ENCODE results near the gene MND1. TPM values are rescaled to one million over a fixed set of nuclear protein-coding genes. Genes with fewer than 3 reads are reported as not detected.

Gene MND1
- total RNA-seq, 6 donors from 2014 or later, result 1.2 to 3.2 (median 1.3) TPM; not detected in 2

GRCh38 chr4:153402366-153402765, 57.9 kb downstream of the MND1 start:
- no peak overlapping the region for H3K4me3 ChIP-seq
- no peak for DNase-seq
- no peaks in the 10 kb centered on the region for H3K27me3 ChIP-seq
- H3K36me3 ChIP-seq, result no peaks in the 10 kb centered on the region
- H3K27ac ChIP-seq, result no peak overlapping the region
- TF ChIP-seq POLR2A (IDR thresholded peaks at IDR 0.05) (no peak), POLR2AphosphoS5 (IDR thresholded peaks at IDR 0.05) (no peak), EP300 (IDR thresholded peaks at IDR 0.05) (no peak), CTCF (IDR thresholded peaks at IDR 0.05) (no peak)
- no peak for ATAC-seq (ENCODE audit: low FRiP score in 2 of 2)
- WGBS, 2 donors, result 86 to 89% methylated on average over 2 of the region's 2 CpGs
- no peaks in the 10 kb centered on the region for H3K4me1 ChIP-seq
- no peaks in the 10 kb centered on the region for H3K9me3 ChIP-seq

DNA sequence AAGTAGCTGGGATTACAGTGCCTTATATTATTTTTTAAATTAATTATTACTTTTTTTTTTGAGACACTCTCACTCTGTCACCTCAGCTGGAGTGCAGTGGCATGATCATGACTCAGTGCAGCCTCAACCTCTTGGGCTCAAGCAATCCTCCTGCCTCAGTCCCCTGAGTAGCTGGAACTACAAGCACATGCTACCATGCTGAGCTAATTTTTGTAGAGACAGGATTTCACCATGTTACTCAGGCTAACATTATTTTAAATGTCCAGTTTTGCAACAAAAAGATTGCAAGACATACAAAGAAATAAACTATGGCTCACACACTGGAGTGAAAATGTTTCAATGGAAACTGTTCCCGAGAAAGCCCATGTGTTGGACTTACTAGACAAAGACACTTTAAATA, 59.2 kb downstream of the MND1 start:
- Histone ChIP-seq H3K4me3 (no peak overlapping the region), H3K36me3 (no peaks in the 10 kb centered on the region), H3K9me3 (no peaks in the 10 kb centered on the region), H3K27me3 (no peaks in the 10 kb centered on the region), H3K4me1 (no peaks in the 10 kb centered on the region), H3K27ac (no peak overlapping the region)
- no peak for TF ChIP-seq CTCF (IDR thresholded peaks at IDR 0.05)
- TF ChIP-seq EP300 (IDR thresholded peaks at IDR 0.05), result no peak
- no peak for TF ChIP-seq POLR2A (IDR thresholded peaks at IDR 0.05)
- no peak for TF ChIP-seq POLR2AphosphoS5 (IDR thresholded peaks at IDR 0.05)
- ATAC-seq (ENCODE audit: low FRiP score in 2 of 2) (no peak), DNase-seq (no peak)
- 91 to 97% methylated on average over 1 of the region's 1 CpG for WGBS, 2 donors

GRCh38 chr4:153407906-153408305, 63.4 kb downstream of the MND1 start:
- Histone ChIP-seq H3K27ac (no peak overlapping the region), H3K4me3 (no peak overlapping the region), H3K27me3 (no peaks in the 10 kb centered on the region), H3K4me1 (peaks cover 0 to 4% (median 0%) of the 10 kb centered on the region in 4 donors), H3K9me3 (no peaks in the 10 kb centered on the region), H3K36me3 (no peaks in the 10 kb centered on the region)
- no peak for TF ChIP-seq EP300 (IDR thresholded peaks at IDR 0.05)
- no peak for TF ChIP-seq POLR2A (IDR thresholded peaks at IDR 0.05)
- no peak for TF ChIP-seq POLR2AphosphoS5 (IDR thresholded peaks at IDR 0.05)
- no peak for TF ChIP-seq CTCF (IDR thresholded peaks at IDR 0.05)
- DNase-seq (no peak), ATAC-seq (ENCODE audit: low FRiP score in 2 of 2) (no peak)
- WGBS, 2 donors, result 100% methylated on average over 3 of the region's 3 CpGs

DNA sequence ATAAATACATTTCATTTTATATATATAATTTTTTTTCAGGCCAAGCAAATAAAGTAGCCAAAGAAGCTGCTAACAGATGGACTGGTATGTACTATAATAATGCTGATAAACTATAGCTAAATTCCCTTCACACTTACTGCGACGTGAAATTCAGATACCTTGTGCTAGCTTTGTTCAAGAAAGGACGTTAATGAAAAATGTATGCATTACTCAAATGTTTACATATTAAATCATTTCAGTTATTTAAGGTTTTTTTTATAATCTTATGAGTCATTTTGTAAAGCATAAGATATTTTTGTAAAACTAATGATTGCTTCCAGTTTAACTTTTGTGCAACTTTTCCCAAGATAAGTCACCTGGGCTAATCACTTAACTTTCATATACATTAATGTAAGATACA, 64.4 kb downstream of the MND1 start:
- ATAC-seq (ENCODE audit: low FRiP score in 2 of 2), result no peak
- H3K36me3 ChIP-seq, result no peaks in the 10 kb centered on the region
- WGBS, 2 donors, result 94 to 96% methylated on average over 3 of the region's 3 CpGs
- peaks cover 0 to 4% (median 0%) of the 10 kb centered on the region in 4 donors for H3K4me1 ChIP-seq
- no peak overlapping the region for H3K4me3 ChIP-seq
- no peak for DNase-seq
- H3K27me3 ChIP-seq, result no peaks in the 10 kb centered on the region
- no peak for TF ChIP-seq CTCF (IDR thresholded peaks at IDR 0.05)
- TF ChIP-seq POLR2A (IDR thresholded peaks at IDR 0.05), result no peak
- TF ChIP-seq POLR2AphosphoS5 (IDR thresholded peaks at IDR 0.05), result no peak
- no peak for TF ChIP-seq EP300 (IDR thresholded peaks at IDR 0.05)
- no peak overlapping the region for H3K27ac ChIP-seq
- H3K9me3 ChIP-seq, result no peaks in the 10 kb centered on the region

DNA sequence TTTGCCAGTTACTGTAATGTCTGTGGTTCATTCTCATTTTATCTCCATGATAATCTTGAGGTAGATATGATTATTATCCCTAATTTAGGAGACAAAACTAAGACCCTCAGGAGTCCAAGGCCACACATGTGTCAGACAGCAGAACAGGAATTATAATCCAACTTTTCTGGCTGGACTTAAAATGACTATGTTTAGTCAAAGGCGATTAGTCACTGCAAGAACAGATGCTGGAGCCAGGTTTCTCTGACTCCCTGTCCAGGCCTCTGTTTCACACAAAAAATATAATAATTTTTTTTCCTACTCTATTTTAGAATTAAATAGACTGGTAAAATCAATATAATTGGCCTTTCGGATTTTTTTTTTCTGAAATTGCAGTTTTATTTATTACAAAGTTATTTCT, 64.9 kb downstream of the MND1 start:
- no peak overlapping the region for H3K27ac ChIP-seq
- DNase-seq (no peak), ATAC-seq (ENCODE audit: low FRiP score in 2 of 2) (peak in 1 of 2 donors; percentile 62)
- WGBS, 2 donors, result 84 to 88% methylated on average over 2 of the region's 2 CpGs
- no peaks in the 10 kb centered on the region for H3K27me3 ChIP-seq
- no peak for TF ChIP-seq EP300 (IDR thresholded peaks at IDR 0.05)
- no peak for TF ChIP-seq CTCF (IDR thresholded peaks at IDR 0.05)
- TF ChIP-seq POLR2AphosphoS5 (IDR thresholded peaks at IDR 0.05), result no peak
- TF ChIP-seq POLR2A (IDR thresholded peaks at IDR 0.05), result no peak
- no peaks in the 10 kb centered on the region for H3K36me3 ChIP-seq
- H3K4me3 ChIP-seq, result no peak overlapping the region
- H3K4me1 ChIP-seq, result peaks cover 0 to 4% (median 0%) of the 10 kb centered on the region in 4 donors
- H3K9me3 ChIP-seq, result no peaks in the 10 kb centered on the region
